GM12864 (cell line): ENCODE results near the gene GAS2.

Source experiments
- DNase-seq: peaks from one replicate; pipeline ENCODE4 v3.0.0-alpha.2; 2011; ENCODE audit warnings: low read depth
- H3K4me3 ChIP-seq: 2 replicates; pipeline ENCODE4 v1.5.1; 2011; ENCODE audit warnings: mild to moderate bottlenecking, low read depth, low read length, control low read depth
- CTCF ChIP-seq: IDR thresholded peaks from 2 replicates; pipeline ENCODE4 v1.5.1; 2011; ENCODE audit warnings: low read depth, mild to moderate bottlenecking, moderate library complexity, low read length, control low read depth, inconsistent platforms; ENCODE audit errors: missing control alignments

Gene GAS2

GRCh38 chr11:22807855-22808570 is 141.6 kb downstream of the GAS2 start:
- no peak for TF ChIP-seq CTCF
- DNase-seq: peak; percentile 24

GRCh38 chr11:22808571-22809197 is 142.3 kb downstream of the GAS2 start:
- TF ChIP-seq CTCF: no peak
- DNase-seq: no peak
- no peak overlapping the region for H3K4me3 ChIP-seq

More at GRCh38 chr11:22807855-22808570, 141.6 kb downstream of the GAS2 start:
- H3K4me3 ChIP-seq: no peak overlapping the region

- TF ChIP-seq CTCF: no peak
- DNase-seq: no peak
- no peak overlapping the region for H3K4me3 ChIP-seq
These were observed 143.5 kb downstream of the GAS2 start for GRCh38 chr11:22809893-22810292.

GRCh38 chr11:22822203-22822602 is 155.8 kb downstream of the GAS2 start:
- DNase-seq: no peak
- no peak for TF ChIP-seq CTCF
- no peak overlapping the region for H3K4me3 ChIP-seq

GRCh38 chr11:22828373-22828772 is 162.0 kb downstream of the GAS2 start:
- DNase-seq: no peak
- no peak for TF ChIP-seq CTCF

GRCh38 chr11:22829231-22830081 is 163.0 kb downstream of the GAS2 start, which contains the start of gene SVIP:
Gene SVIP, minus strand, starts transcription at chr11:22829801. Its CDS starts 53 bp downstream, at chr11:22829748.
- DNase-seq: peak; percentile 76
- H3K4me3 ChIP-seq: peak within 1 kb of the TSS; percentile 94
- peak; percentile 81 for TF ChIP-seq CTCF

More at GRCh38 chr11:22828373-22828772, 162.0 kb downstream of the GAS2 start:
- H3K4me3 ChIP-seq: peak overlapping the region; percentile 94
